Measurements from ENCODE around the gene ITGA2B. TPM values are rescaled to one million over a fixed set of nuclear protein-coding genes. Genes with fewer than 3 reads are reported as not detected.

Gene ITGA2B
- total and polyA plus RNA-seq, 2 of the 13 experiments (the other 11 are each of a cell fraction or from before 2014, with no cell fraction given): 0.38 to 1.1 TPM

DNA sequence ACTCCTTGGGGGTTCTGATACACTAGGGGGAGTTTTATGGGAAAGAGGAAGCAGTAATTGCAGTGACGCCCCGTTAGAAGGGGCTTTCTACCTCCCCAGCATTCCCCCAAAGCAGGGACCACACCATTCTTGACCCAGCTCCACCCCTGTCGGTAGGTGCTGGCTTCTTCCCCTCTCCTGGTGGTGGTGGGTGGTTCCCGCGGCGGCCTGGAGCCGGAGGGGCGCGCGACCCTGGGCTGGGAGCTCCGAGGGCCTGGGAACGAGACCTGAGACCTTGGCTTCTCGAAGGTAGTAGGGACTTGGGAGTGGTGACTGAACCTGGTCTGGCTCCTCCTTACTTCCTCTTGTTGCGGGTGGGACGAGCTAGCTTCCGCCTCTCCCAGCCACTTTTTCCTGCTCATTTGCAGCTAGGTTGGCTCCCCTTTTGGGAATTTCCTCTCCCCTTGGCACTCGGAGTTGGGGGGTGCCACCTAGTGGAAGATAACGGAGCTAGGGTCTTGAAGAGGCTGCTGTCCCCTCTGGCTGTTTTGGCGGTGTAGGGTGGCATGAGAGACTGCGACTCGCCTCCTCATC, 43.9 kb downstream of the ITGA2B start (continued):
- TF ChIP-seq EED (CRISPR knock-in tag; IDR thresholded peaks at IDR 0.05): no peak; the same call in 1 of the 2 replicates
- peak; percentile 15; the same call in 1 of the 2 replicates for TF ChIP-seq ZBTB20 (CRISPR knock-in tag; IDR thresholded peaks at IDR 0.05; ENCODE audit: borderline replicate concordance, low read depth)
- no peak; the same call in 1 of the 2 replicates for TF ChIP-seq TOPORS (CRISPR knock-in tag; IDR thresholded peaks at IDR 0.05)
- TF ChIP-seq GATA4 (IDR thresholded peaks at IDR 0.05; ENCODE audit: borderline replicate concordance, low read depth): no peak
- TF ChIP-seq LCORL (IDR thresholded peaks at IDR 0.05): no peak
- no peak for TF ChIP-seq LCORL (CRISPR knock-in tag; IDR thresholded peaks at IDR 0.05)
- peak; percentile 51; the same call in 1 of the 2 replicates for TF ChIP-seq ZNF34 (CRISPR knock-in tag; IDR thresholded peaks at IDR 0.05; ENCODE audit: borderline replicate concordance)
- TF ChIP-seq ZNF550 (CRISPR knock-in tag; IDR thresholded peaks at IDR 0.05; ENCODE audit: borderline replicate concordance): peak; percentile 97; the same call in 1 of the 2 replicates
- TF ChIP-seq ZNF225 (CRISPR knock-in tag; IDR thresholded peaks at IDR 0.05): 0 out of 2 replicates have a peak, but pooled peaks have one; percentile 48
- 0 out of 2 replicates have a peak, but pooled peaks have one; percentile 63 for TF ChIP-seq ZNF83 (CRISPR knock-in tag; IDR thresholded peaks at IDR 0.05; ENCODE audit: borderline replicate concordance)
- no peak; the same call in 1 of the 2 replicates for TF ChIP-seq MYC (CRISPR knock-in tag; IDR thresholded peaks at IDR 0.05; ENCODE audit: borderline replicate concordance)
- TF ChIP-seq, protein P1, sequence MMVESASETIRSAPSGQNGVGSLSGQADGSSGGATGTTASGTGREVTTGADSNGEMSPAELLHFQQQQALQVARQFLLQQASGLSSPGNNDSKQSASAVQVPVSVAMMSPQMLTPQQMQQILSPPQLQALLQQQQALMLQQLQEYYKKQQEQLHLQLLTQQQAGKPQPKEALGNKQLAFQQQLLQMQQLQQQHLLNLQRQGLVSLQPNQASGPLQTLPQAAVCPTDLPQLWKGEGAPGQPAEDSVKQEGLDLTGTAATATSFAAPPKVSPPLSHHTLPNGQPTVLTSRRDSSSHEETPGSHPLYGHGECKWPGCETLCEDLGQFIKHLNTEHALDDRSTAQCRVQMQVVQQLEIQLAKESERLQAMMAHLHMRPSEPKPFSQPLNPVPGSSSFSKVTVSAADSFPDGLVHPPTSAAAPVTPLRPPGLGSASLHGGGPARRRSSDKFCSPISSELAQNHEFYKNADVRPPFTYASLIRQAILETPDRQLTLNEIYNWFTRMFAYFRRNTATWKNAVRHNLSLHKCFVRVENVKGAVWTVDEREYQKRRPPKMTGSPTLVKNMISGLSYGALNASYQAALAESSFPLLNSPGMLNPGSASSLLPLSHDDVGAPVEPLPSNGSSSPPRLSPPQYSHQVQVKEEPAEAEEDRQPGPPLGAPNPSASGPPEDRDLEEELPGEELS (CRISPR knock-in tag; IDR thresholded peaks at IDR 0.05): no peak
- TF ChIP-seq ZNF574 (CRISPR knock-in tag; IDR thresholded peaks at IDR 0.05): no peak
- no peak for TF ChIP-seq FOXJ3 (CRISPR knock-in tag; IDR thresholded peaks at IDR 0.05; ENCODE audit: borderline replicate concordance)
- TF ChIP-seq CSRNP2 (CRISPR knock-in tag; conservative IDR thresholded peaks at IDR 0.05; ENCODE audit: low read depth): no peak
- no peak for TF ChIP-seq CENPT (CRISPR knock-in tag; IDR thresholded peaks at IDR 0.05; ENCODE audit: low read depth)
- no peak for TF ChIP-seq NR2F1 (CRISPR knock-in tag; IDR thresholded peaks at IDR 0.05)
- TF ChIP-seq ZFP82 (CRISPR knock-in tag; IDR thresholded peaks at IDR 0.05; ENCODE audit: borderline replicate concordance): no peak
- no peak for TF ChIP-seq ZNF841 (CRISPR knock-in tag; IDR thresholded peaks at IDR 0.05; ENCODE audit: borderline replicate concordance)
- TF ChIP-seq, protein P2, sequence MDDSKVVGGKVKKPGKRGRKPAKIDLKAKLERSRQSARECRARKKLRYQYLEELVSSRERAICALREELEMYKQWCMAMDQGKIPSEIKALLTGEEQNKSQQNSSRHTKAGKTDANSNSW (CRISPR knock-in tag; IDR thresholded peaks at IDR 0.05; ENCODE audit: borderline replicate concordance): no peak
- TF ChIP-seq ARHGAP35 (CRISPR knock-in tag; IDR thresholded peaks at IDR 0.05; ENCODE audit: borderline replicate concordance): no peak
- no peak for TF ChIP-seq ISX (CRISPR knock-in tag; conservative IDR thresholded peaks at IDR 0.05)
- TF ChIP-seq ESRRA (CRISPR knock-in tag; IDR thresholded peaks at IDR 0.05; ENCODE audit: low read depth): no peak; the same call in 1 of the 2 replicates
- no peak; the same call in 1 of the 2 replicates for TF ChIP-seq MIXL1 (CRISPR knock-in tag; IDR thresholded peaks at IDR 0.05)
